GM19395 (cell line): ENCODE measurements around the gene NOL4.

Experiments used
- ATAC-seq: cut with Tn5 transposase; IDR thresholded peaks from one replicate; pipeline ENCODE4 v1.9.1; 2021; ENCODE audit warnings: mild to moderate bottlenecking, moderate library complexity; ENCODE audit not compliant: unreplicated experiment

The NOL4 gene

DNA sequence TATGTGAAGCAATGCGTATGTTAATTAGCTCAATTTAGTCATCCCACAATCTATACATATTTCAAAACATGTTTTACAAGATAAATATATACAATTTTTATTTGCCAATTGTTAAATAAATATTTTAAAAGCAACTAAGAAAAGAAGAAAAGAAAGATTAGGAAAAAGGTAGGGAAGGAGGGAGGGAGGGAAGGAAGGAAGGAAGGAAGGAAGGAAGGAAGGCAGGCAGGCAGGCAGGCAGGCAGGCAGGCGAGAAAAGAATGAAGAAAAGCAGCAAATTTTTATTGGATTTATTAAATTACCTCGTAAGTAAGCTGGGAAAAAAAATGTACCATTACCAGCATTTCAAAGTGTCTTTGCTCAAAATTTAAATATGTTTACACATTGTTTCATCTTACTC is 30.5 kb downstream of the NOL4 start:
- ATAC-seq: no peak

DNA sequence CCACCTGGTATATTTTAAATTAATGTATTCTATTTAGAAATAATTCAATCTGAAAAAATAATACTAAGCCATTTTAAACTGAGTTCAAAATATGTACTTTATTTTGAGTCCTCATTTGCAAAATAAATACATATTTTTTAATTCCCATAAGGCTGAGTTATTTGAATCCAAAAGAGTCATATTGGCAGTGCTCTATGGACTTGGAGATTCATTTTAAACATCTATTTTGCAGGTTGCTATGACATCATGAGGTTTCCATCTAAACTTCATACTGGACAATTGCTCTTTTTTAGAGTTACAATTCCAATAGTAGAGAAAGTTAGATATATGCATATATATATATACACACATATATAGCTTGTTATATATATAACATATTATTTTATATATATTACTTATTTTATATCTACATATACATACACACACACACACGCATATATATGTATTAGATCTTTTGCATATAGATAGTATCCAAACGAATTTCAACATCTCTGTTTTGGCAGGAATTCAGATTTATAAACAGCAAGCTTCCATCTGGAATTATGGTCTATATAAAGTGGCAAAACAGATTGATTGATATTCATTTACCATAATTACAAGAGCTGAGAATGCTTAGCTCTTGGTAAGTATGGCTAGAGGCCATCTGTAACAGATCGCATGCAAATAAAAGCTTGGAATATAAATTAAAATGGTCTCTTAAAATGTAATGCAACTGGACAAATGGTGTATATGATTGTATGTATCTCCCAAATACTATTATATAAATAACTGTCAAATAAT is 34.9 kb downstream of the NOL4 start:
- ATAC-seq: no peak
